A172 (cell line): ENCODE data around the gene RANBP17. TPM values are rescaled to one million over a fixed set of nuclear protein-coding genes. Genes with fewer than 3 reads are reported as not detected.

Source experiments
- DNase-seq: peaks from one replicate; pipeline ENCODE4 v3.0.0-alpha.2; 2015; ENCODE audit warnings: low spot score
- total RNA-seq: library from RNA; depleted of rRNA; stranded (reverse); fragments of >200 nt; shearing (Covaris generic); gene quantifications from 2 replicates; pipeline ENCODE4 v1.2.3, GENCODE V29; 2014

Gene RANBP17
- total RNA-seq, 1 experiment from 2014 or later = not detected

DNA sequence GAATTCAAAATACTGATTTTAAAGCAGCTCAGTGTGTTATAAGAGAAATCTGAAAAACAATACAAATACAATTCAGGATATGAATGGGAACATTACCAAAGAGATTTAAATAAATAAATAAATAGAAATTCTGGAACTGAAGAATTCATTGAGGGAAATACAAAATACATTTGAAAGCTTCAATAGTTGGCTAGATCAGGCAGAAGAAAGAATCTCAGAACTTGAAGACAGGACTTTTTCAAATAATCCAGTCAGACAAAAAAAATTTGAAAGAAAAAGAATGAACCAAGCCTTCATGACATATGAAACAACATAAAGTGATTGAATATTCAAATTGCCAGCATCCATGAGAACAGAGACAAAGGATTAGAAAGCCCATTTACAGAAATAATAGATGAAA is 387.6 kb downstream of the RANBP17 start:
- DNase-seq = no peak

DNA sequence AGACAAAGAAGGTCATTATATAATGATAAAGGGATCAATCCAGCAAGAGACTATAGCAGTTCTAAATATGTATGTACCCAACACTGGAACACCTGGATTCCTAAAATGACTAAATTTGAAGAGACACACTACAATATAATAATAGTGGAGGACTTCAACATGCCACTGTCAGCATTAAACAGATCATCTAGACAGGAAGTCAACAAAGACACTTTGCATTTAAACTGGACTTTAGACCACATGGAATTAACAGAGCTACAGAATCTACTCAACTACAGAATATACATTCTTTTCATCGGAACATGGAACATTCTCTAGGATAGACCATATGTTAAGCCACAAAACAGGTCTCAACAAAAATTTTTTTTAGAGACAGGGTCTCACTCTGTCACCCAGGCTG is 388.9 kb downstream of the RANBP17 start:
- no peak for DNase-seq

DNA sequence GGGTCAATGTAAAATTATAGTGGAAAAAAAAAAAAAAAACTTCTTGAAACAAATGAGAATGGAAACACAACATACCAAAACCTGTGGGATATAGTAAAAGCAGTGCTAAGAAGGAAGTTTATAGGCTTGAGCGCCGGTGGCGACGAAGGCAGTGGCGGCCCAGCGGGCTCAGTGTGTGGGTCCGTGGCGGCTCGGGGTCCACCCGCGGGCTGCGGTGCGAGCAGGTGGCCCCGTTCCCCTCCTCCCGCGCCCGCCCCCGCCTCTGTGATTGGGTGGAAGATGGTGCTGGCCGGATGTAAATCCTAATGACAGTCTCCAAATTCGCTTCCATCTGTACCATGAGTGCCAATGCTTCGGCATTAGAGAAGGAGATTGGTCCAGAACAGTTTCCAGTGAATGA is 389.7 kb downstream of the RANBP17 start:
- DNase-seq = no peak

DNA sequence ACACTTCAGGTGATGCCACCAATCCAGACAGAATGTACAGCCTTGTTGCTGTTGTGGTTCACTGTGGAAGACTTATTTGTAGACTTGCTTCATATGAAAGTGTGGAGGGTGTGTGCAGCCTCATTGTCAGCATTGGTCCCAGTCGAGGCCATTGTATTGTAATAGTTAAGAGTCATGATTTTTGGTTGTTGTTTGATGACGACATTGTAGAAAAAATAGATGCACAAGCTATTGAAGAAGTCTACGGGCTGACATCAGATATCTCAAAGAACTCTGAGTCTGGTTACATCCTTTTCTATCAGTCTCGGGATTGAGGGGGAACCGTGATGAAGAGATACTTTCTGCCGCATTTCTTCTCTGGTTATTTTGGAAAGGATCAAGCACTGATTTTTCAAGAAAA is 390.9 kb downstream of the RANBP17 start:
- DNase-seq = no peak

DNA sequence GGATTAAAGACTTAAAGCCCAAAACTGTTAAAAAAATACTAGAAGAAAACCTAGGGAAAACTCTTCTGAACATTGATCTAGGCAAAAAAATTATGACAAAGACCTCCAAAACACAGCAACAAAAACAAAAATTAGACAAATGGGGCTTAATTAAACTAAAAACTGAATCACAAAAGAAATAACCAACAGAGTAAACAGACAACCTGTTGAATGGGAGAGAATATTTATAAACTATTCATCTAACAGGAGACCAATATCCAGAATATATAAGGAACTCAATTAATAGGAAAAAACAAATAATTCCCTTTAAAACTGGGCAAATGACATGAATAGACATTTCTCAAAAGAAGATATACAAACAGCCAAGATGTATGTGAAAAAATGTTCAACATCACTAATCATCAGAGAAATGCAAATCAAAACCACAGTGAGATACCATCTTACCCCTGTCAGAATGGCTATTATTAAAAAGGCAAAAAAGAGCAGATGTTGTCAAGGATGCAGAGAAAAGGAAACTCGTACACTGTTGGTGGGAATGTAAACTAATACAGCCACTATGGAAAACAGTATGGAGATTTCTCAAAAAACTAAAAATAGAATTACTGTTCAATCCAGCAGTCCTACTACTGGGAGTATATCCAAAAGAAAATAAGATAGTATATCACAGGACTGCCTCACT is 397.1 kb downstream of the RANBP17 start:
- no peak for DNase-seq

DNA sequence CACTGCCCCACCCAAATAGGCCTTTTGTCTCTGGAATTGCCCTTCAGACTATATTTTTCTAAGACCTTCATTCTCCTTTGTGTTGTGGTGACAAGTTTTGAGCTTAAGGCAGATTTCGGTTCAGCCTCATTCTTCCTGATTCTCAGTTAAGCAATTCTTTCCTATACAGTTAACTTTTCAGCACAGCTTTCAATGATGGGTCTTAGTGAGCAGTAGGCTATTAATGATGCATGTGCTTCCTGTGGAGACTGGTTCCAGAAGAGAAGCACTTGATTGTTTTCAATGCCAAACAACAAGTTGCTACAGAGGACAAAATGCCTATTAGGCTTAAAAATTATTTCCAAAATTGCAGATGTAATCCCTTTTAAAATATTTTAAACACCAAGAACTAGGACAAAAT is 399.5 kb downstream of the RANBP17 start:
- DNase-seq = no peak

DNA sequence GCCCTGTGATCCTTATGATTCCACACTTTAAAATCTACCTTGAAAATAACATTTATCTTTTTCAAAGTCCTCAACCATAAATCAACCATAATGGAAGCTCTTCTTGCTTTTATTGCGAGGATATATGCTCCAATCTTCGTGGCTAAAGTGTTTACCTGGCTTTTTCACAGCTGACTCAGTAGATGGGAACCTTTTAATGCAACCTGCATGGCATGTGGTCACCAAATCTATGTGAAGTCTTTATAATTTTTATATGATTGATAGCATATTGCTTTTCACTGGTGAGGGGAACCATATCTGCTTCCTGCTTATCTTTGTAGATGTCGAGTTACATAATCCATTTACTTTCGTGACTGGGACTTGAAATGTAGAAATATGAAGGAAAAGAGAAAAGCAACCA is 400.1 kb downstream of the RANBP17 start:
- no peak for DNase-seq

DNA sequence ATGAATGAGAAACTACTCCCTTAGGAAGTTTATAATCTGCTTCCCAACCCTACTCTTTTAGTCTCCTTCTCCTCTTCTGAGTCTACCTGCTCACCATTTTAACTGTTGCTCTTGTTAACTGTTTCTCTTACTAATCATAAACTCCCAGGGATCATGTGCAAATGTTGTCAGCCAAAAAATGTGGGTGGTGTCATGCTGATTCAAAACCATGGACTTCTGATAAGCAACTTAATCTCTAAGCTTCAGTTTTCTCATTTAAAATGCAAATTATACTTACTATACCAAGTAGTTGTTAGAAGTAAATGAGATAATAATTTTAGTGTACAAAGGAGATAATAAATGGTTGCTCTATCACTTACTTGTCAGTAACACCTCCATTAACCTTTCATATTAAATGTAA is 401.4 kb downstream of the RANBP17 start:
- no peak for DNase-seq

DNA sequence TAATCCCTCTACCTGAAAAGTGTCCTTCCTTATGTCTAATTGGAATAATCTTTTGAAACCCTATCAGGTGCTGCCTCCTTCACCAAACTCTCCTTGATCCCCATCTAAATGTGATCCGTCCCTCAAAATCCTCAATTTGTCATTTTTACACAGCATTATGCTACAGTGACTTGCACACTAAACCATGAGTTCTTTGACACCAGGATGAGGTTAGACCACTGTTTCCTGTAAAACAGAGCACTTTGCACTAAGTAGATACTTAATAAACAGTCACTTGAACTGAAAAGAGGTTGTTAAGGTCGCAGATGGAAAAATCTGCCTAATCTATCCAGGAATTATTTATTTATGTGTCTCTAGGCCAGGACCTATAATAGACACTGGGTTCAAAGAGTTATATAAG is 403.0 kb downstream of the RANBP17 start:
- no peak for DNase-seq

DNA sequence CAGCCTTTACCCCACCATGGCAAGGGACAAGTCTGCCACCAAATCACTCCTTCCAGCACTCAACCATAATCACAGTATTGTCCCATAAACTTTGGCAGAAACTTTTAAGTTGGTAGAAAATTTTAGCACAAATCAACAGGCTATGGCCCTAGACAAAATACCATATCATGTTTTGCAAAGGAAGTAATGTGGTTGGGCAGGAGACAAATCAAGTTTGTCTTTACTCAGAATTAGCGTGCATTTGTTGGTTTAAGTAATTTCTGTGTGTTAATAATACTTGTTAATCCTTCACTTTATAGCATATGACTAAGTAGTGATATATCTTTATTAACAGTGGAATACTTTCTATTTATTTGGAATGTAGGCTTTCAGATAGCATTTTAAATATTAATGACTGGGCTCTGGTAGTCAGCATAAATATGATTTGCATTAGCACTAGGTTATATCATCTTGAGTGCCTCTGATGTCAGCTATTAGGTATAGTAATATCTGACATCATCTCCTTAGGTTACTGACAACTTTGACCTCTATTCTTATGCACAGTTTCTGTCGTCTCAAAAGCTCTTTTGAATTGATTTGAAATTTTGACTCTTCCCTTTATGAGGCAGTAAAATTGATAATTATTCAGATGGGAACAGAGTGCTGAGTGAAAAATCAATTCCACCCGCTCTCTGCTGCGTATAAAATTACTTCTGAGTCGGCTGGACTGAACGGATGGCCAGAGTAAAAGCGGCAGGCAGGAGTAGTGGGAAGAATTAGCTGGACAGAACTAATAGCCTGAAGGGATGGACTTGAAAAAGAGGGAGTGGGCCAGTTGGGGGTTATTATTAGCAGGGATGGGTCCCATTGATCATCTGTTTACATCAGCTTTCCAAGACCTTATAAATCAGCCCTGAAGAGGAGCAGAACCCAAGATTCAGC is 407.1 kb downstream of the RANBP17 start:
- no peak for DNase-seq

DNA sequence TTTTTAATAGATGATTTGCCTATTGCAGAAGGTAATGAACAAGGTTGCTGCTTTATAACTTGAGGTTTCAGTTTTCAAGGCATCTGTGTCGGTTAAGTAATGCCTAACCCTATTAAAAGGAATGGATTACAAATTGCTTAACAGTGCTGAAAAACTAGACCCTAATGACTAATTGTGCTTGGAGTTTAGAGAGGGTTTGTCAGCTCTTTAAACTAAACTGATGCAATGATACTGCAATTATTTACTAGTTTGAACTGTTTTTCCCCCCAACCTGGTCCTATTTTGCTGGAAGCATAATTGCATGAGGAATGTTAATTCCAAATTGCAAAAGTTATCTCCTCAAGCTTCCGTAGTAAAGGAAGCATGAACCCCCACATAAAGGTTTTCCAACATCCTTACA is 407.9 kb downstream of the RANBP17 start:
- no peak for DNase-seq

DNA sequence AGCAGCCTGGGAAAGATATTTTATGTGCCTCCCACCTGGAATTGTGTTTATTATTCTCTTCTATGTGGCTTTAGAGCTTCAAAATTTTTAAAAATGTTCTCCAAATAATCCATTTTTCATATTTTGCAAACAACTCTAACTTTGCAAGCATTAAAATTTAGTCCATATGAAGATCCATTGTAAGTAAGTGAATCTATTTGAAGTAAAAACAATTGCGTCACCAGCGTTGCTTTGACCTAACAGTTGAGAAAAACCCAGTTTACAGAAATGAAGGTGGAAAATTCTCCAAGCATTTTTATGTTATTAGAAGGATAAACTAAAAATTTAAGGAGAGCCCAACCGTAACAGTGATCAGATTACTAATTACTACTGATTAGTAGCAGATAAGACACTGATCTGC is 408.3 kb downstream of the RANBP17 start:
- no peak for DNase-seq

DNA sequence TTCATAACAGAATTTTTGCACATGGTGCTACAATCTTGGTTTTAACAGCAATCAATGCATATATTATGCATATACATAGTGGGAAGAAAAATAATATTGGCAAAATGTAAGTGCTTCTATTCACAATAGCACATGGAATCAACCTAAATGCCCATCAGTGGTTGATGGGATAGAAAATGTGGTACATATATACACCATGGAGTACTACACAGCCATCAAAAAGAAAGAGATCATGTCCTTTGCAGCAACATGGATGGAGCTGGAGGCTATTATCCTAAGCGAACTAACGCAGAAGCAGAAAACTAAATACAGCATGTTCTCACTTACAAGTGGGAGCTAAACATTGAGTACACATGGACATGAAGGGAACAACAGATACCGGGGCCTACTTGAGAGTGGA is 410.0 kb downstream of the RANBP17 start:
- no peak for DNase-seq

DNA sequence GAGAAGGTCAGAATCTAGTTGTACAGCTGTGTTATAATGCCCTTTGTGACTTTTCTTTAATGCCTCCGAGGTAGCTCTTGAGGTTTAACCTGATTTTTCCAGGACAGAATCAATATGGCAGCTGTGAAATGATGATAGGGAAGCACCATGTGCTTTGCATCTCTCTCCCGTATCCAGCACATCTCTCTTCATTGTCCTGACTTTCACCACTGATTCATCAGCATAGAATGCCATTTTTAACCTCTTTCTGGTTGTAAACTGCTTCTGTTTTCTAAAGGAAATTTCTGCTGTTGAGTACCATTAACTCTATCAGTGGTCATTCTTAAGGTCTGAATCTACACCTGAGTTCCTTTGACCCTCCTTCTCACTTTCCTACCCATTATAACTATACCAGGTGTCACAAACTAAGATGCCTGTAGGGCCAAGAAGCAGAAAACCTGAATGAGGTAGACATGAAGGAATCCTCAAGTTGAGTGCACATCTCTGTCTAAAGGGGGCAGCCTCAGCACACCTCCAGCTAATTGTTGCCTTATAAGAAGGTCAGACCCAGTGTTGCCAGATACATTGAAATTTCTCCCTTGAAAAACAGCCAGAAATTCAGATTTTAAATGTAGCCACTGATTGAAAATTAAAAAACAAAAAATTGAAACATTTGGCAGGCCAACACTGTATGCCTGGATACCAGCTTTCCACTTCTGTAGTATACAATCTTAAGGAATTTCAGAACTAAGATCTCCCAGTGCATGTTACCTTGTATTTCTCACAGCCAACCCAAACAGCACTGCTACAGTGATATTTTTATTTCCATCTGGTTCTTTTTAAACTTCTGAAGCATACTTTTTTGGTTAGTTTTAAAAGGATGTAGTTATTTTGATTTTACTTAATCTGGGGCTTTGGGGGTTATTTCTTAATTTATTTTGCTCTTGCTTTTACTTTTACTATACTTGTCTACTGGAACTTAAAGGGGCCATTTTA is 411.5 kb downstream of the RANBP17 start:
- DNase-seq = peak; percentile 47

DNA sequence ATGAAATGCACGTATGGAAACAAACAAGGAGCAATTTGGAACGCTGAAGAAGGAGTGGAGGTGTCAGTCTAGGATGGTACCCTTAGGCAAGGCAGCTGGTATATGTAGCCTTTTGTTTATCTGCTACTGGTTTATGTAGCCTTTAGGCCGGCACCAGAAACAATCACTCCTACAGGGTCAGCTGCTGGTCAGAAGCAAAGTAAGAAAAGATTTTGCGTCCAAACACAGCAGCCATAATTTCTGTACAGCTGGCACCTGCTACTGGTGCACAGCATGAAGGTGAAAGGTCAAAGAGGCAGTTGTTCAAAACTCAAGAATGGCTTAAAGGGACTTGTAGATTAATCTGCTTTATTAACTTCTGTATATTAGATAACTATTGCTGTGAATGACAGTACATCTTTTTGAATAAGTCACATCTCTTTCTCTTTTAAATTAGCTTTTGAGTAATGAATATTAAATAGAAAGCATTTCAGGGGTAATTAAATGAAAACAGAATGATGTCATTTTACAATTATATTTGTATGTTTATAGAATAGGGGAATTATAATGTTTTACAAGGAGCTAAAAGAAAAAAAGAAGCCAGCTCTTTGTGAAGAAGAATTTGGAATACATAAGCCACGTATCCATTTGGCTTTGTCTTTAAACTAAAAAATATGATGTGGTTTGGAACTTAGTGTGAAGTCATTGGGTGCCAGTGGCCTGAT is 414.2 kb downstream of the RANBP17 start:
- no peak for DNase-seq

DNA sequence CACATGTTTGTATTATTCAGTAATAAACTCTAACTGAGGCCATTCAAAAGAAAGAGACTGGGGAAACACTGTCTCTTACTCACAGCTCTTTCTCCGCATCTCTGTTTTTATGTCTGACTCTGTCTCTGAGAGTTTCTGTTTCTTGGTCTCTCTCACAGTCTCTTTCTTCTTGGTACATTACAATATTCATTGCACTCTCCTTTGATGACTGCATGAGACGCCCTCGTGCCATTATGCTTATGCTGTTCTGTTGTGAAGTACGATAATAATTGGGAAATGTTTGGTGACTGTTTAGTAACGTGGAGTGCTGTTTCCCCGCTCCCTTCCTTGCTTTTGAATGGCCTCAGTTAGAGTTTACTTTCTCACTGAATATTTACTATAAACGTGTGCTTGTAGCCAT is 421.9 kb downstream of the RANBP17 start:
- no peak for DNase-seq

DNA sequence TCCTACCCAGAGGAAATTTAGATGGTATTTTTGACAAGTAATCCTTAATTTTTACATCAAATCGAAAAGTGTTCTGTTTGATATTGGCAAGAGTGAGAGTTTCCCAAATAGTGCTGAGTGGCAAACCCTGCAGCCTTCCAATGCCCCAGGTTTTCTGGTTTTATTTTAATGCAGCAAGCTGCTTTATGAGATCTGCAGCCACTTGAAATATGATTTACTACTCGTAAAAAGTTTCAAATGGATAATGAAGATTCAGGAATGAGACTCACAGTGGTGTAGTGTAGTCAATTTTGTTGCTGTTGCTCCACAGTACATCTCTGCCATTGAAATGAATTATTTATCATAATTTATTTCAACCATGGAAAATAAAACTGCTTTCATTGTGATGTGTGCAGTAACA is 423.6 kb downstream of the RANBP17 start:
- DNase-seq = no peak

DNA sequence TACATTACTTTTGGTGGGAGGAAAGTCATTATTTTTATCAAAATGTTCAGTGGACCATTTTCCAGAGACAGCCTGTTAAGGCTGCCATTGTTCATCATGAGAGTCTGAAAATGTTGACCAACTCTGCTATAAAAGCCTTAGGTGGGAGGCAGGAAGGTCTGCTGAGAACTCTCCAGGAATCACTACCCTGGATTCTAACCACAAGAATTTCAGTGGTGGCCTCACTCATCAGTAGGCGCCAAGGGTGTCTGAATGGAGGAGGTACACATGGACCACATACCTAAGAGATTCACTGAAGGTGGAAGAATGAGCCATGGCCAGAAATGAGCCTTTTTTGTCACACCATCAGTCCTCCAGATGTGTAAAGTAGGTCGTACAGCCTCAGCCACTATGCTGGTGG is 426.2 kb downstream of the RANBP17 start:
- peak; percentile 31 for DNase-seq

DNA sequence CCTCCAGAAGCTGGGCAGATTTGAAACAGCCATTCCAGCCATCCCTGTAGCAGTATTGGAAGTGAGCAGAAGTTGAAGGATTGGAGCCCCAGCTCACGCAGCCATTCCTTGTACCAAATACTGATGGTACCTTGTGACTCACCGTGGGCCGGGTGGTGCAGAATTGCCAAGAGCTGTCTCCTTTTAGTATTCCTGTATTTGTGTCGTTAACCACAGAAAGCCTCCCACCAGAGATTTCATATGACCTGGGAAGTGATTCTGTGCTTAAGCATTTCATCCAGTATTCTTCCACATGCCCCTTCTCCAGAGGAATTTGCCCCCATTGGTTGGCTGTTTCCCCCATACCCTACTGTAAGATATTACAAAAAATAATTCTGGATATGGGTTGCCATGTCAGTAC is 429.6 kb downstream of the RANBP17 start:
- DNase-seq = no peak

DNA sequence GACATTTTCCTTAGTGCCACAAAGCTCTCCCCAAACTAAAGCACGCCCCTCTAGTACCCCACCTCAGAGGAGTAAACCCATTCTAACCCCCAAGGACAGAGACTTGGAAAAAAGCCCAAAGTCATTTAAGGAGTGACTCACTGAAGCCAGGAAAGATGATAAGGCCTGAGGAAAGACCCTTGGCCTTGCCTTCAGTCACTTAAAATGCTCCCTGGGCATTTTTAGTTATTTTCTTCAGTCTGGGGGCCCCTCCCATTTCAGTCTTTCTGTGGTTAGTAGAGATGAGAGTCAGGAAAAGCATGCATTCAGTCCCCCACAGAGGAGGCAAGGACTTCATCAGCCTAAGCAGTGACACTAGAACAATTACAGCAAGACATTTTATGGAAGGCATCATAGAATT is 433.5 kb downstream of the RANBP17 start:
- DNase-seq = peak; percentile 25

DNA sequence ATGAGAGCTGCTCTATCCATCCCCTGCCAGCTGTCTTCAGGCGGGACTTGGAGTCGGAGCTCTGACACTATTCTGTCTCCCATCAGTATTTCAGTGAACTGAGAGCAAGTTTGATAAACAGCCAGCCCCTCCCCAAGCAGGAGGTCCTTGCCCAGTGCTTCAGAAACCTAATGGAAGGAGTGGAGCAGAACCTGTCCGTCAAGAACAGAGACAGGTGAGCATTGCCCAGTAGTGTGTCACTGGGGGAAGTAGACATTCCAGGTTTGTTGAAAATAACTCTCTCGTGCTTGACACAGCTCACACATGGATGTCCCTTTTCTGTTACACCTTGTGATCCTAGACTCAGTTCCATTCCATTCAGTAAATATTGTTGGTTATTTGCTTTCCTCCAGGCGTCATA is 434.0 kb downstream of the RANBP17 start:
- no peak for DNase-seq
